Measurements from ENCODE around the gene RPS6KA1.

- TF ChIP-seq ZNF274 (IDR thresholded peaks at IDR 0.05; ENCODE audit: low read depth, low read length) (no peak), YY1 (IDR thresholded peaks at IDR 0.05; ENCODE audit: insufficient read depth, insufficient read length) (no peak)
Measured at GRCh38 chr1:26526287-26526686, 3.3 kb upstream of the RPS6KA1 start.
